SK-N-SH (cell line): Measurements from ENCODE around the gene ZNF219. TPM values are rescaled to one million over a fixed set of nuclear protein-coding genes. Genes with fewer than 3 reads are reported as not detected.

Experiments
- CTCF ChIA-PET: fragments of 300-600, 350-600 bp; formaldehyde crosslinking; extraction: SDS; loops from one replicate; lab custom pipeline; 2021; lab: Yijun Ruan, JAX
- POLR2A ChIA-PET: fragments of 350-600 bp; sonication (Branson Sonifier 250); formaldehyde crosslinking; extraction: SDS; loops from one replicate; lab custom pipeline; 2020; ENCODE audit warnings: antibody characterized with exemption, inconsistent platforms; lab: Yijun Ruan, JAX
- DNase-seq: peaks from one replicate; pipeline ENCODE4 v3.0.0; 2012
- H2AFZ ChIP-seq: fragments of 200-600 bp; sonication (generic); 2 replicates; pipeline ENCODE4 v1.8.1; 2016; ENCODE audit warnings: antibody characterized with exemption, mild to moderate bottlenecking, low read depth
- H3F3A ChIP-seq: fragments of 200-600 bp; sonication (generic); replicated peaks from 2 replicates; pipeline ENCODE3; 2016; ENCODE audit warnings: antibody characterized with exemption, mild to moderate bottlenecking; ENCODE audit not compliant: insufficient read depth
- H3K27ac ChIP-seq, 2 experiments: fragments of 200-500 bp in 1 of 2; fragments of 200-600 bp in 1 of 2; sonication (Bioruptor generic) in 1 of 2; sonication (generic), shearing (Covaris generic) in 1 of 2; 2 replicates each; pipeline versions ENCODE4 v1.5.1 to v1.6.1; 2014 to 2016; ENCODE audit warnings: low read depth in 2 of 2, inconsistent platforms in 1 of 2, low read length in 1 of 2, mild to moderate bottlenecking in 1 of 2, mixed read lengths in 1 of 2
- H3K27me3 ChIP-seq: fragments of 200-600 bp; sonication (generic), shearing (Covaris generic); 2 replicates; pipeline ENCODE4 v1.6.1; 2016; ENCODE audit warnings: mixed run types; ENCODE audit not compliant: insufficient read depth
- H3K36me3 ChIP-seq, 2 experiments: fragments of 200-500 bp in 1 of 2; fragments of 200-600 bp in 1 of 2; sonication (Bioruptor generic) in 1 of 2; sonication (generic) in 1 of 2; replicated peaks in 1 of 2; 2 replicates each; pipeline versions ENCODE3 to v1.5.1; 2014 to 2016; ENCODE audit warnings: low read length in 1 of 2, mild to moderate bottlenecking in 1 of 2; ENCODE audit not compliant: insufficient read depth in 2 of 2, control insufficient read depth in 1 of 2
- H3K4me1 ChIP-seq, 2 experiments: fragments of 200-500 bp in 1 of 2; fragments of 200-600 bp in 1 of 2; sonication (Bioruptor generic) in 1 of 2; sonication (generic), shearing (Covaris generic) in 1 of 2; 2 replicates each; pipeline versions ENCODE4 v1.5.1 to v1.6.1; 2014 to 2016; ENCODE audit warnings: low read depth in 1 of 2, low read length in 1 of 2, mixed run types in 1 of 2; ENCODE audit not compliant: insufficient read depth in 2 of 2, control insufficient read depth in 1 of 2
- H3K4me2 ChIP-seq: fragments of 200-600 bp; sonication (generic), shearing (Covaris generic); 2 replicates; pipeline ENCODE4 v1.6.1; 2017; ENCODE audit warnings: mixed run types
- H3K4me3 ChIP-seq, 2 experiments: fragments of 200-500 bp in 1 of 2; fragments of 200-600 bp in 1 of 2; sonication (Bioruptor generic) in 1 of 2; sonication (generic), shearing (Covaris generic) in 1 of 2; 2 replicates each; pipeline versions ENCODE4 v1.5.1 to v1.8.1; 2014 to 2016; ENCODE audit warnings: low read depth in 2 of 2, inconsistent platforms in 1 of 2, low read length in 1 of 2, mild to moderate bottlenecking in 1 of 2, mixed read lengths in 1 of 2, moderate library complexity in 1 of 2
- H3K79me2 ChIP-seq: fragments of 200-600 bp; sonication (generic); 2 replicates; pipeline ENCODE4 v1.8.1; 2017; ENCODE audit warnings: mild to moderate bottlenecking; ENCODE audit not compliant: insufficient read depth
- H3K9ac ChIP-seq: fragments of 200-600 bp; sonication (generic); 2 replicates; pipeline ENCODE4 v1.6.1; 2017; ENCODE audit warnings: mixed run types
- H3K9me2 ChIP-seq: fragments of 200-600 bp; sonication (generic); 2 replicates; pipeline ENCODE4 v1.6.1; 2017; ENCODE audit warnings: mixed run types
- H3K9me3 ChIP-seq: fragments of 200-600 bp; sonication (generic); 2 replicates; pipeline ENCODE4 v1.6.1; 2017; ENCODE audit warnings: mixed run types, mild to moderate bottlenecking, moderate library complexity
- H4K20me1 ChIP-seq: fragments of 200-600 bp; sonication (generic); 2 replicates; pipeline ENCODE4 v1.6.1; 2017; ENCODE audit warnings: mild to moderate bottlenecking, mixed run types; ENCODE audit not compliant: insufficient read depth
- CTCF ChIP-seq: fragments of 200-600 bp; sonication (generic); IDR thresholded peaks from 2 replicates; pipeline ENCODE4 v1.6.1; 2017; ENCODE audit warnings: antibody characterized with exemption, mild to moderate bottlenecking, moderate library complexity
- ELF1 ChIP-seq: IDR thresholded peaks from 2 replicates; pipeline ENCODE4 v1.4.0; 2012
- FOXM1 ChIP-seq: IDR thresholded peaks from 2 replicates; pipeline ENCODE4 v1.4.0; 2012; ENCODE audit warnings: low read depth, mild to moderate bottlenecking
- IRF3 ChIP-seq: fragments of 150-350 bp; IDR thresholded peaks from 2 replicates; pipeline ENCODE4 v1.6.1; 2016; ENCODE audit warnings: mild to moderate bottlenecking, low read depth, low read length
- REST ChIP-seq: IDR thresholded peaks from 2 replicates; pipeline ENCODE4 v1.6.1; 2012; ENCODE audit warnings: mild to moderate bottlenecking, low read depth, low read length, moderate library complexity
- SIN3A ChIP-seq: IDR thresholded peaks from 2 replicates; pipeline ENCODE4 v1.6.1; 2012; ENCODE audit warnings: low read depth, mild to moderate bottlenecking, low read length, moderate library complexity, borderline replicate concordance
- TCF12 ChIP-seq: IDR thresholded peaks from 2 replicates; pipeline ENCODE4 v1.4.0; 2012
- USF1 ChIP-seq: IDR thresholded peaks from 2 replicates; pipeline ENCODE4 v1.4.0; 2012; ENCODE audit warnings: low read depth, borderline replicate concordance
- ZBTB33 ChIP-seq: IDR thresholded peaks from 2 replicates; pipeline ENCODE4 v1.4.0; 2012; ENCODE audit warnings: low read depth, borderline replicate concordance
- WGBS: methylation state at CpG from one replicate; pipeline ENCODE4 v1.1.6; 2017; ENCODE audit warnings: low lambda C conversion rate; 5-methylcytosine and 5-hydroxymethylcytosine counted together
- polyA plus RNA-seq, 3 experiments: library from polyadenylated mRNA; depleted of rRNA; stranded (reverse); fragments of >200 nt; gene quantifications; 2 replicates each; pipeline ENCODE4 v1.2.3, GENCODE V29; 2012

Gene ZNF219
- polyA plus RNA-seq, 1 of the 3 experiments (the other 2 are of a cell fraction): 24.1 TPM

- ChIA-PET POLR2A (interaction anchor here (0.6 kb wide), 1 partner anchor 29 kb away, joined by 3 read pairs; no protein-coding TSS in a partner anchor), CTCF (interaction anchor here (1.2 to 13.2 kb wide), 4 partner anchors 14 to 60 kb away, joined by 5 to 296 read pairs (median 40); partner anchors contain the start of gene ZNF219)
- Histone ChIP-seq H3K9me2 (no peaks in the 10 kb centered on the region), H3K4me1 (peaks cover 14 to 25% of the 10 kb centered on the region in 2 experiments), H3F3A (peaks cover 20% of the 10 kb centered on the region), H3K4me3 (no peak overlapping the region), H3K9me3 (no peaks in the 10 kb centered on the region), H3K4me2 (no peak overlapping the region), H3K9ac (no peak overlapping the region), H3K36me3 (peaks cover 56 to 70% of the 10 kb centered on the region in 2 experiments), H2AFZ (no peak overlapping the region), H3K79me2 (peaks cover 51% of the 10 kb centered on the region), H3K27ac (no peak overlapping the region; a peak in 1 of 4 replicates), H3K27me3 (no peaks in the 10 kb centered on the region), H4K20me1 (0 out of 2 replicates have a peak, but pooled peaks cover 8% of the 10 kb centered on the region)
- 96% methylated on average over 17 of the region's 26 CpGs for WGBS
- TF ChIP-seq TCF12 (no peak), REST (no peak), CTCF (no peak), SIN3A (no peak), IRF3 (no peak), FOXM1 (no peak), ELF1 (no peak), ZBTB33 (no peak), USF1 (no peak)
- DNase-seq: no peak
These were observed 23.8 kb downstream of the ZNF219 start for GRCh38 chr14:21074398-21075272.
